Left lung (tissue), 10 donors: ENCODE data around the gene ANXA5. TPM values are rescaled to one million over a fixed set of nuclear protein-coding genes. Genes with fewer than 3 reads are reported as not detected.

Experiments used
- ATAC-seq: fragments of 200-7000 bp; cut with Tn5 transposase; one replicate; pipeline ENCODE4 v1.9.1; 2020; ENCODE audit warnings: moderate library complexity
- DNase-seq, 4 donors: peaks; one replicate each; pipeline ENCODE4 v3.0.0-alpha.2; 2013 to 2020
- H3K27ac ChIP-seq, 2 donors: fragments of 200-600 bp; sonication (generic) in 1 of 2; one replicate each; pipeline versions ENCODE4 v1.5.0 to v1.8.0; 2020 to 2021
- H3K27me3 ChIP-seq, 2 donors: fragments of 200-600 bp; sonication (generic) in 1 of 2; one replicate each; pipeline versions ENCODE4 v1.5.0 to v1.8.0; 2020 to 2021
- H3K36me3 ChIP-seq, 2 donors: fragments of 200-600 bp; sonication (generic) in 1 of 2; one replicate each; pipeline versions ENCODE4 v1.5.0 to v1.8.0; 2020 to 2021
- H3K4me1 ChIP-seq, 2 donors: fragments of 200-600 bp; one replicate each; pipeline ENCODE4 v1.8.0; 2021
- H3K4me3 ChIP-seq, 2 donors: fragments of 200-600 bp; sonication (generic) in 1 of 2; one replicate each; pipeline versions ENCODE4 v1.5.0 to v1.8.0; 2020 to 2021; ENCODE audit warnings: mild to moderate bottlenecking in 1 of 2
- H3K9me3 ChIP-seq, 2 donors: fragments of 200-600 bp; sonication (generic) in 1 of 2; one replicate each; pipeline versions ENCODE4 v1.5.0 to v1.8.0; 2020 to 2021
- CTCF ChIP-seq, 2 donors: fragments of 200-600 bp; sonication (generic) in 1 of 2; IDR thresholded peaks; one replicate each; pipeline versions ENCODE4 v1.5.0 to v1.8.0; 2021; ENCODE audit warnings: antibody characterized with exemption in 2 of 2
- intact Hi-C, 2 donors: fragments of 100-400 bp; cut with DNase I; formaldehyde crosslinking; loops; one replicate each; pipeline versions ENCODE4 v1.11.2 to v1.14.2; 2022
- polyA plus RNA-seq, 6 donors: library from polyadenylated mRNA; unstranded; fragments of 120-200 nt; gene quantifications; one replicate each; pipeline ENCODE4 v1.2.1, GENCODE V29; 2013; ENCODE audit not compliant: insufficient read length in 6 of 6
- total RNA-seq, 2 donors: library from RNA; stranded (reverse); fragmentation: NEBNext Ultra II Directional; extraction: Animal tissue kit (Norgen Biotek cat#: 25700); gene quantifications; one replicate each; pipeline ENCODE4 v1.2.1, GENCODE V29; 2021
- donor health status: DM: no; HTN: yes; CAD: no.
- donor health status: DM: no; HTN: no; CAD: no.

Gene ANXA5
- total and polyA plus RNA-seq, 8 donors = 565 to 725 (median 646) TPM

GRCh38 chr4:121701263-121701662, 4.5 kb upstream of the ANXA5 start:
- ATAC-seq (no peak), DNase-seq (no peak)
- intact Hi-C loops = no loop called here
- TF ChIP-seq CTCF (IDR thresholded peaks at IDR 0.05) = no peak
- Histone ChIP-seq H3K9me3 (no peaks in the 10 kb centered on the region), H3K27me3 (no peaks in the 10 kb centered on the region), H3K4me3 (no peak overlapping the region), H3K27ac (no peak overlapping the region), H3K4me1 (peaks cover 6 to 14% of the 10 kb centered on the region in 2 donors), H3K36me3 (no peaks in the 10 kb centered on the region)

- intact Hi-C loops = no loop called here
- no peak for TF ChIP-seq CTCF (IDR thresholded peaks at IDR 0.05)
- ATAC-seq = no peak
Measured at GRCh38 chr4:121698236-121698671, 1.5 kb upstream of the ANXA5 start.

GRCh38 chr4:121697564-121697963, 784 bp upstream of the ANXA5 start:
- intact Hi-C loops = no loop called here
- H3K27ac ChIP-seq = peak overlapping the region; percentile 95 to 98

More at GRCh38 chr4:121698236-121698671, 1.5 kb upstream of the ANXA5 start:
- H3K9me3 ChIP-seq = no peaks in the 10 kb centered on the region
- peaks cover 0 to 7% of the 10 kb centered on the region in 2 donors for H3K36me3 ChIP-seq
- no peaks in the 10 kb centered on the region for H3K27me3 ChIP-seq
- H3K27ac ChIP-seq = no peak overlapping the region
- H3K4me3 ChIP-seq = no peak overlapping the region
- DNase-seq = peak in 1 of 4 donors; percentile 19
- peaks cover 10 to 40% of the 10 kb centered on the region in 2 donors for H3K4me1 ChIP-seq

GRCh38 chr4:121696170-121696580, 605 bp downstream of the ANXA5 start:
- peak; percentile 69 to 94 (median 83) for DNase-seq
- H3K9me3 ChIP-seq = no peaks in the 10 kb centered on the region
- intact Hi-C loops = no loop called here
- peak; percentile 60 for ATAC-seq
- peak overlapping the region; percentile 87 to 96 for H3K4me3 ChIP-seq
- H3K27ac ChIP-seq = peak overlapping the region; percentile 95 to 98
- H3K27me3 ChIP-seq = no peaks in the 10 kb centered on the region
- H3K4me1 ChIP-seq = peaks cover 28 to 61% of the 10 kb centered on the region in 2 donors
- peaks cover 0 to 25% of the 10 kb centered on the region in 2 donors for H3K36me3 ChIP-seq
- TF ChIP-seq CTCF (IDR thresholded peaks at IDR 0.05) = no peak

More at GRCh38 chr4:121697564-121697963, 784 bp upstream of the ANXA5 start:
- no peak for TF ChIP-seq CTCF (IDR thresholded peaks at IDR 0.05)
- Histone ChIP-seq H3K36me3 (peaks cover 0 to 14% of the 10 kb centered on the region in 2 donors), H3K4me3 (peak overlapping the region; percentile 87 to 96), H3K27me3 (no peaks in the 10 kb centered on the region), H3K4me1 (peaks cover 14 to 47% of the 10 kb centered on the region in 2 donors), H3K9me3 (no peaks in the 10 kb centered on the region)
- no peak for ATAC-seq
- no peak for DNase-seq

GRCh38 chr4:121693886-121694285, 2.9 kb downstream of the ANXA5 start:
- H3K4me1 ChIP-seq = peaks cover 49 to 84% of the 10 kb centered on the region in 2 donors
- H3K4me3 ChIP-seq = peak overlapping the region in 1 of 2 donors; percentile 87
- H3K36me3 ChIP-seq = peaks cover 0 to 25% of the 10 kb centered on the region in 2 donors
- no peaks in the 10 kb centered on the region for H3K27me3 ChIP-seq
- intact Hi-C loops = no loop called here
- no peaks in the 10 kb centered on the region for H3K9me3 ChIP-seq
- DNase-seq = no peak
- ATAC-seq = no peak
- TF ChIP-seq CTCF (IDR thresholded peaks at IDR 0.05) = no peak
- no peak overlapping the region for H3K27ac ChIP-seq
